ENCODE results near the gene GPC1.

Gene GPC1

DNA sequence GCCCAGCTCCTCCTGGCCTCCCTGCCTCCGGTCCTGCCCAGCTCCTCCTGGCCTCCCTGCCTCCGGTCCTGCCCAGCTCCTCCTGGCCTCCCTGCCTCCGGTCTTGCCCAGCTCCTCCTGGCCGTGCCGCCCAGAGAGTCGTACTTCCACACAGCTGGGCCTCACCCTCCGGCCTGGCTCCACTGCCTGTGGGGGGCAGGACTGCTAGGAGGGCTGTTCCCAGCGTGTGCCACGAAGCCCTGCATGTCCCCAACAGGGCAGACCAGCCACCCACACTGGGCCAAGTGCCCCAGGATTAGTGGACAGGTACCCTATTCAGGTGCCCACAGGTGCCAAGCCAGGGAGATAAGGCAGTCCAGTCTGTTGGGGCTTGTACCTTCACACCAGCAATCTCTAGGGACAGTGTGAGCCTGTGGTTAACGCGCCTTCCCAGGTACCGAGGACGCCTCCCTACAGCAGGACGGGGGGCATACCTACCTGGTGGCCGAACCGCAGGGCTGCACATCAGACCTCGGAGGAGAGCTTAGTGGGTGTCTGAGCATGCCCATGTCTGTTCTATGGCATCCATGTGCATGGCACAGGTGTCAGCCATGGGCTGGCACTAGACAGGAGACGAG, 5.3 kb downstream of the GPC1 start:
- DNase-seq: no peak

DNA sequence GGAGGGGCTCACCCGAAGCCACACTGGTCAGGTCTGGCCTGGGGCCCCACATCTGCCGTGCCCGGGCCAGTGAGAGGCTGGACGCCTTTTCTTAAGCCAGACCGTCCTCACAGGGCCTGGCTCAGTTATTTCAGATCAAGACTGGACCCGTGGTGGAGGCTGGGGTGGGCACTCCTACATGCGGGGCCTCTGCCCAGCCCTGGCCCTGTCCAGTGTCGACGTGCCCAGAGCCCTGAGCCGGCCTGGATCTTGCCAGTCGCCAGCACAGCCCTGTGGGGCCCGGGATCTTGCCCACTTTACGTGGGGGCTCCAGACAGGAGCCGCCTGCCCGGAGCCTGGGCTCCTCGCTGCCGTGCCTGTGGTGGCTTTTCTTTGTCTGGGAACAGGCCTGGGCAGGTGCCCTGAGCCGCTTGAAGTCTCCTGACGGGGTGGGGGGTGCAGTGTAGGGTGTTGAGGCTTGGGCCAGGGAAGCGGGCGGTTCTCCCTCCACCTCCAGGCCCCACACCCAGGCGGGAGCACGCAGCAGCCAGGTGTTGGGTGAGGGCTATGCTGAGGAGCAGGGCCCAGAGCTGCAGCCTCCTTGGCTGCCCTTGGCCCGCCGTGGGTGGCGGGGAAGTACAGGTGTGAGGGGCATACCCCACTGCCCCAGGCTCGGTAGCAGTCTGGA, 6.0 kb downstream of the GPC1 start:
- DNase-seq: no peak

DNA sequence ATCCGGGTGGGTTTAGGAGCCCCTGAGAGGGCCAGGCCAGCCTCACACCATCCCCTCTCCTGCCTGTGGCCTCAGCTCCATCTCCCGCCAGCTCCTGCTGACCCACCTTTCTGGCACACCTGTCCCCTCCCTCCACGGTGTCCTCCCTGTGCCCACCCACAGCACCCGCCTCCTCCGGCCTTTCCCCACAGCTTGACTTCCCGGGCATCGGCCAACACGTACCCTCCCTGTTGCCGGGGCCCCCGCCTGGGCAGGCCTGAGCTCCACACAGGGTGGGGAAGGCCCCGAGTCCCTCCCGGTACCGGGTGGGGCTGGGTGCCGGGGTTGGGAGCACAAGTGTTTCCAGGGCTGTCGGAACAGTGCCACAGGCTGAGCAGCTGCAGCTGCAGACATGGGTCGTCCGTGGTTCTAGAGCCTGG, 6.5 kb downstream of the GPC1 start:
- DNase-seq: no peak

DNA sequence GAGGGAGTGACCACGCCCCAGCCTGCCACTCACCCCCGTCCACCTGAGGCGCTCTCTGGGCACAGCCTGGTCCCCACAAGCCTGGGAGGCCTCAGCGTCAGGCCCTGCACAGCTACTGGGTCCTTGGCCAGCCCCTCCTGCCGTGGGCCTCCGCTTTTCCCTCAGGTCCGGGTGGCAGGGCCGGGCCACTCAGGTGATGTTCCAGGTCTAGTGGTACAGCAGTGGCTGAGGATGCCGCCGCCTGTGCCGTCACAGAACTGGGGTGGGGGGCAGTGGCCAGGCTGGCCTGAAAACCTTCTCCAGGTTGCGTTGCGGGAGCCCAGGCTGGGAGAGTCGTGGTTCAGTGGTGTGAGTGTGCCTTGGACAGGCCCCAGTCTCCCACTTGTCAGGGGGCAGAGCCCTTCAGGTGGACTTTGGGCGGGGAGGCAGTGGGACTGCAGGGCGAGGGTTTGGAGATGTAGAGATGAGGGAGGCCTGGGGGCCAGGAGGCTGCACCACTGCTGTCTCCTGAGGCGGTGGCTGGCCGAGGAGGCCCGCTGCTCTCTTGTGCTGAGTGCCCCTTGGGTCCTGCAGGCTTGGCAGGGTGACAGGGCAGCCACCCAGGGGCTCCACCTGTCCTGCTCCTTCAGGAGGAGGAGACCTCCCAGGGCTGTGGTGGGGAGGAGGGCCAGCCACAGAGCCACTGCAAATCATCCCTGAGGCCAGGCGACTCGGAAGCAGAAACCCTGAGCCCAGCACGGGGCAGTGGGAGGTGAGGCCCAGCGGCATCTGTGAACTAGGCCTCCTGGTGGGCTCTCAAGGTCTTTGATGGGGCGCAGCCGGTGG, 7.6 kb downstream of the GPC1 start:
- DNase-seq: no peak

DNA sequence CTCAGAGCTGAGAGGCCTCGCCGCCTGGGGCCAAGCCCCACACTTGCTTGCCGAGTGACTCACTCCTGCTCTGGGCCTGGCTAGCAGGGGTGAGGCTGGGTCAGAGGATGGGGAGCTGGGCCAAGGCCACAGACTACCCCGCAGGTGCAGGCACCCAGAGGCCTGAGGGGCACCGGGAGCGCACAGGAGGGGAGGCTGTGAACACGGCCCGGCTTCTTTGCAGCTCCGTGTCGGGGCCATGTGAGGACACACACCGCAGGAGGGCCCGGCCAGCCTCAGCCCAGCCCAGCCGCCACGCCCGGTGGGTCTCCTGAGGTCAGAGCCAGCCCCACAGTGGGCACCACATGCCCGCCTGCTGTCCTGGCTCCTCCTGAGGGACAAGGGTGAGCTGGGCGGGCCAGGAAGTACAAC, 8.4 kb downstream of the GPC1 start:
- DNase-seq: no peak

DNA sequence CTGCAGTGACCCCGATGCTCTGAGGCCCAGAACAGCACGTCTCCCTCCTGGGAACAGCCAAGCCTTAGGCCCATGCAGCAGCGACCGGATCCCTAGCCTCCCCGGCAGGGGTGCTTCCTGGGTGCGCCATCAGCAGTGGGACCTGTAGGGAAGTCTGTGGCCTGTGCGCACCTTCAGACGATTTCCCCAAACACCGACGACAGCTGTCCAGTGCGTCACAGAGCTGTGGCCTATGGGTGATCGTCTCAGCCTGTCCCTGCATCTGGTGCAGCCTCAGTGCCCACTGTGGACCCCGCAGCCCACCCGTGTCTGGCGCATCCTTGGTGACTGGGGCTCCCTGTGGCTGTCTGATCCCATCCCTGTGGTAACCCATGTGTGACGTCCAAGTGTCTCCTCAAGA, 9.0 kb downstream of the GPC1 start:
- DNase-seq: no peak

DNA sequence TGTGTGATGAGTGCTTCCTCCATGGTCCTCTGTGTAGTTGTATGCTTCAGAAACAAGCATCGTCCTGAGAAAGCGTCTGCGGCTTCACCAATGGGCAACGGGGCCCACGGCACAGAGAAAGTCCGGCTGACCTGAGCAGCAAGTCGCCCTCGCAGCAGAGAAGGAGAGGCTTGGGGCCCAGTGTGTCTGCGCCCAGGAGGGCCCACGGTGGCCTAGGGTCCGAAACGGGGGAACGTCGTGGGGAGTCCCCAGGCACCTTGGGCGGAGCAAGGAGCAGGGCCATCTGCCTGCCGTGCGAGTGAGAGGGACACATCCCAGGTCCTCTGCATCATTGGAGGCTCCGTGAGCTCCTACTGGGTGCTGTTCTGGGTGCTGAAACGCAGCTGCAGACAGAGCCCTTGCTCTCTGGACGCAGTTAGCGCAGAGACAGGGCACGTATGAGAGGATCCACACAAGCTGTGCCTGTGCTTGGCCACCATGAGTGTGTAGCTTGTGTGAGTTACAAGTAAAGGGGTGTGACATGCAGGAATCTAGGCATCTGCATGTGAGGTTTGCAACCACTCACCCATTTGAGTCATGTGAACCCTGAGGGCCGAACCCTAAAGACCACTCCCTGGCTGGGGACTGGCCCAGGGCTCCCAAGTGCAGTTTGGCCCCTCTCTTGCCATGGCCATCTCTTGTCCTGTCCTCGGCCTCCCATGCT, 10.6 kb downstream of the GPC1 start:
- no peak for DNase-seq

DNA sequence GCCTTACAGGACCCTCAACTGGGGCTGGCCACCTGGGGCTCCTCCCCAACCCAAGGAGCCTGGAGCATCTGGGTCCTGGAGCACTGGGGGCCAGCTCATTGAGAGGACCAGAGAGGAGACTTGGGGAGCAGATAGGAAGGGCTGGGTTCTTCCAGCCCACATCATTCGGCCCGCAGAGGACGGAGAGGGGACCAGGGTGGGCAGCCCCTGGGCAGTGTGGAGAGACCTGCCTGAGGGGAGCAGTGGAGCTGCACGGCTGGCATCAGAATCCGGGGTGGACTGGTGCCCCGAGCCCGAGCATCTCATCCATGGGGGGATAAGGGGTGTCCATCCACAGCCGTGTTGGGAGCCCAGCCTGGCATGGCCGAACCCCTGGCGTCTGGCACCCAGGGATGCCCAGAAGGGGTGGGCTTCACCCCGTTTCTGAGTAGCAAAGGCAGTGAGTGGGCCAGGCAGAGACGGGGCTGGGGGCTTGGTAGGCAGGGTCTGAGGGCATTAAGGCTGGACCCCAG, 11.3 kb downstream of the GPC1 start:
- no peak for DNase-seq

DNA sequence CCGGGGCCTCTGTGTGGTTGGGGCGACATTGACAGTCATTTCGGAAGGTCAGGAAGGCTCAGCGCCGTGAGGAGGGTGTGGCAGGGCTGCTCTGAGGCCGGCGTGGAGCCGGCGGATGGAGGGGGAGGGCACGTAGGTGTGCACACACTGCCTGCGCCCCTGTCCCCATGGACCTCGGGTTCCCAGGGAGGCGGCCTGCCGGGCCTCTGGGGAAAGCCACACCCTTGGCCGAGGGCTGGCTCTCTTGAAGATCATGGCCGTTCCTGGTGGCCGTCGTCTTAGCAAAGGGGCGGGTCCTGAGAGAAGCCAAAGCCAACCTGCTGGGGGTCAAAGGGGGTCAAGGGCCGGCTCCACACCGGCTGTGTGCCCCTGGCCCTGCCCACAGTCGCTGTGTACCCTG, 11.9 kb downstream of the GPC1 start:
- no peak for DNase-seq

DNA sequence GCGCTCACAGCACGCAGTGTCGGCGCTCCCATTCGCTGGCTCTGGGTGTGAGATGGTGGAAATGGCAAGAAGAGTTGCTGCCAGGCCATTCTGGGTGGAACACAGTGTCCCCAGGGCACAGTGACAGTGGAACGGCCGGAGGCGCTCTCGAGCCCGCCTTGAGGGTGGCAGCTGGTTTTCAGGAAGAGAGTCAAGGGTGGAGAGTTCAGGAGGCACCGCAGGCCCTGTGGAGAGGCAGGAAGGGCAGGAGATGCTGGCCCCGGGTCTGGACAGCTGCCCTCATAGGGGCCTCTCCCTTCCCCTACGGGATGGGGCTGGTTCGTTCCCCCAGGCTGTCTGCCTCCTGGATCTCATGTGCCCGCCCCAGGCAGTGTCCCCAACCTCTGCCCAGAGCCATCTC, 12.5 kb downstream of the GPC1 start:
- DNase-seq: no peak

DNA sequence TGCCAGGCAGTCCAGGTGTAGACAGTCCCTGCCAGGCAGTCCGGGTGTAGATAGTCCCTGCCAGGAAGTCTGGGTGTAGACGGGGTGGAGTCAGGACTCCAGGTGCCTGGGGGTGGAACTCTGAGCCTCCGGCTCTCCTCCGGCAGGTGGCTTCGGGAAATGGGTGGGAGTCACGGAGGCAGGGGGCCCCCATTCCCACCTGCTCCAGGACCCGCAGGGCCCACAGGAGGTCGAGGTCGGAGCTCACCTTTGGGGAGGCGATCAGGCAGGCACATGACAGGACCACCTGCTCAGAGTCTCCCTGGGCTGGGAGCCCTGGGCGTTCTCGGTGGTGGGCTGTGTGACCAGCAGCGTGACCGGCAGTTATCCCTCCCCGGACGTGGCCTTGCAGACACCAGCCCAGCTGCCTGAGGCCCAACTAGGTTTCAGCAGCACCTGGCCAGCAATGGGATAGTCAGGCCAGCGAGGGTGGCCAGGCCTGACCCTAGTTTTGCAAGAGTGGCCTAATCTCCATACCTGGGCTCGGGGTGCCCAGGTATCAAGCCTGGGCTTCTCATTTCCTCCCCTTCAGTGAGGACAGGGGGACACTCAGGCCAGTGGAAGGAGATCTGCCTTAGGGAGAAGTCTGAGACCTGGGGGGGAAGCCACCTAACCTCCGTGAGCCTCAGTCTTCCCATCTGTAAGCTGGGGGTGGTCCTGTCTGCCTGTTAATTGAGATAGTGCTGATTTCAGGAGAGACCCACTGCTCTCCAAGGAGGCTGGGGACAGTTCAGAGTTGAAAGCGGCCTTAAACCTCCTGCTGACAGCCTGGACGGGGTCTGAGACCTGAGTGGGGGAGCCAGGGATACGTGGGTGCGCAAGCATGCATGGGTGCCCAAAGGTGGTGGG, 13.2 kb downstream of the GPC1 start:
- no peak for DNase-seq

DNA sequence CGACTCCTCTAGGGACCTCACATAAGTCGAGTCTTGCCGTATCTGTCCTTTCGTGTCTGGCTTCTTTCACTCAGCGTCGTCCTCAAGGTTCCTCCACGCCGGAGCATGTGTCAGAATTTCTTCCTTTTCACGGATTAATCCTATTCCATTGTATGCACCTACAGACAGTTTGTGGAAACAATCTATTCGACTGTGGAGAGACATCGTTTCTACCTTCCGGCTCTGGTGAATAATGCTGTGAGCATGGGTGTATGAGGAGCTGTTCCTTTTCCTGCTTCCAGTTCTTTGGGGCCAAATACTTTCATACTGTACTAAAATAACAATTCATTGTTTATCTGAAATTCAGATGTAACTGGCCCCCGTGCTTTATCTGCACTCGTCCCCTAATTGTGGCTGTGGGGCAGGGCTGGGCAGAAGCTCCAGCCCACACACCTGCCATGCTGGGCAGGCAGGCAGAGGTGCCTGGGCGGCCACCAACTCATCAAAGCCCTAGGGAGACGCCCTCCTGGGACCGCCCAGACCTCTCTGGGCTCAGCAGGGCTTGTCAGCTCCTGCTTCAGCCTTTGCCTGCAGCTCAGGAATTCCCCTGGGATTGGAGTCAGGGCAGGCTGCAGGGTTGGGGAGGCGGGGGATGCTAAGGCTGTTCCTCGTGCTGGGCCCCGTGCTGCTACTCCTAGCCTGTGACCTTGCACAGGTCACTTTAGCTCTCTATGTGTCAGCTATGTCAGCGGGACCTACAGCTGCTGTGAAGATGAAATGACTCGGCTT, 14.5 kb downstream of the GPC1 start:
- DNase-seq: no peak

DNA sequence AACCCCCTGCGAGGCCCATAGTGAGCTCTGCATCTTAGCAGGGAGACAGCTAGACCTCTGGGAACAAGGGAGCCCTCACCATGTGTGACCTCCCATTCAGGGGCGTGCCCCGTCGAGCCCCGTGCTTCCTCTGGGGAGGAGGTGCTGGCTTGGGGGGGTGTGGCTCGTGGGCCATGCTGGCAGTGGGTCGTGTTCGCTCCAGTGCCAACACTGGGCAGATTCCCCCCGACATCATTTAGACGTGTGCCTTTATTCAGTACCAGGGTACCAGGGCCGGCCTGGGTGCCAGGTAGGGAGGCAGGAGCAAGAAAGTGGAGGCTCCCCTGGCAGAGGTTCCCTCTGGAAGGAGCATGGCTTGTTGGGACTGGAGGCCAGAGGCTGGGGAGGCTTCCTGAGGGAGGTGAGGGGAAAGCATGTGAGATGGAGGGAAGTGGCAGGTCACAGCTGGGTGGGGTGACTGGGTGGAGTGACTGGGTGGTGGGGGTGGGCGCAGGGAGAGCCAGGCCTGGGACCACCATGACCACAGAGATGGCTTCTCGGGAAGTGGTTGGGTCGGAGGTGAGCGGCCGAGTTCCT, 15.2 kb downstream of the GPC1 start:
- DNase-seq: no peak

DNA sequence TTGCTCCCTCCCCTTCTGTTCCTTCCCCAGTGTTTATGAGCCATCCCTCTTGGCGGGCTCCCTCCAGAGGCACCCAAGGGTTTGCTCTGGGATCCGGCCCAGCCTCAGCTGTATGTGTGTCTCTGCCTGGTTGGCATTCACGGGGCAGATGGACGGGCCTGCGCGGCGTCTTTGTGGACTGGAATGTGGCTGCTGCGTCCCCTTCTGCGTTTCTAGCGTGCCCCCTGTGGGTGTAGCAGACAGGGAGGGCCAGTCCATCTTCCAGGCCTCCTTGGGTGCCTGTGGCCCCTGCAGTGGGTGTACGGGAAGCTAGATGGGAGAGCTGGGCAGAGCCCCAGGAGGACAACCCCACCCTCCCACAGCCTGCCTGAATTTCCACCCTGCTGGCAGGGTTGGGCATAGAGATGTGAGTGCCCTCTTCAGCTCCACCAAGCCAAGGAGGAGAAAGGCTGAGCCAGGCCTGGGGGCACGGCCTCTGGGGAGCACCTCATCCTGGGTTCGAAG, 15.7 kb downstream of the GPC1 start:
- peak in 12 of 51 donors; percentile 13 to 58 (median 36) for DNase-seq

DNA sequence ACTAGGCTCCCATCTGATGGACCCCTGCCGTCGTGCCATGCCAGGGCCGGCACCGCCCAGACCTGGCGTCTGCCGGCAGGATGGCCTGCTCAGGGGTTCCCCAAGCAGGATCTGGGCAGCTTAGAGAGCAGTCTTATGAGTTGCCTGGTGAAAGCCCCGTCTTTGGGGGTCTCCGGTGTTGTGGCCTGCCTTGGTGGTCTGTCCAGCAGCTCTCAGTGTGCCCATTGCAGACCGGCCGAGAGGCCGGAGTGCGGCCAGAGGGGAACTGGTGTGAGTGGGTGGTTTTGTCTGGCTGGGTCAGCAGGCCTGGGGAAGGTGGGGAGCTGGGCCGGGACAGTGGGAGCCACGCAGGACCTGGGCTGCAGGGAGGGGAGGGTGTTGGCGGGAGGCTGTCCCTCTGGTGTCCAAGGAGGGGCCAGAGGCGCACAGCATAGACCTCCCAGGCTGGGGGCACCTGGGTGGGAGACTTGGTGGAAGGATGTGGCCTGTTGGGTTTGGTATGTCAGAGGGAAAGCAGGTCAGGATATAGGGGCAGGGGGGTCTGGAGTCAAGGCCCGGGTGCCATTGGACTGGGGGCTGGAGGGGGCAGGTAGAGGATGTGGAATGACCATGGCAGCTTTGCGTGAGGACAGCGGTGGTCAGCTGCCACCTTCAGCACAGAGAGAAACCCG, 16.5 kb downstream of the GPC1 start:
- no peak for DNase-seq

DNA sequence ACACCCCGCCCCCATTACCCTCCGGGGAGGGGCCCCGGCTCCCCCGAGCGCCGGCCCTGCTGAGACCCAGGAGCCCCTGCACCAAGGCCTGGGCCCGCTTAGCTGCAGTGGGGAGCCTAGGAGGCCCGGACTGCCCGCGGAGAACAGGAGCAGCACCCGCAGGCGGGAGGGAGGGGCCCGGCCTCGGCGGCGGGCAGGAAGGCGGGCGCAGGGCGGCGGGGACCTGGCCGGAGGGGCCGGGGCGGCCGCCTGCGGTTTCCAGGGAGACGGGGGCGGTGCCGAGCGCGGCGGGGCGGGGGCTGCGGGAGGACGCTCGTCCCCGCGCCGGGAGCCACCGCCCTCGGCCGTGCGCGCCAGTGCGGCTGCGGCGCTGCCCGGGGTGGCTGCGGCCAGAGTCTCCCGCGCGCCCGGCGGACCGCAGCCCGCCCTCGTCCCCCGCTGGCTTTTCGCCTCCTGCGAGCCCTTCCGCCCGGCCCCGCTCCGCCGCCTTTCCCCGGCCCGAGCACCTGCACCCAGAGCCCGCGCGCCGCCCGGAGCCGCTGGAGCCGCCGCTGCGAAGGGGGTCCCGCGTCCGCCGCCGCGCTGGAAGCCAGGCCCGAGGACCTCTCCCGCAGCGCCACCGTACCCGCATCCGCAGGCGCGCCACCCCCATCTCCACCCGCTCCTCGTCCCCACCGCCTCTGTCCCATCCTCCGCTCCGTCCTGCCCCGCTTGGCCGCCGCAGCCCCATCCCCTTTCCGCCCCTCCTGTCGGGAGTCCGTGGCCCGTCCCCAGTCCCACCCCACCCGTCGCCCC, 17.2 kb downstream of the GPC1 start:
- peak in 37 of 51 donors; percentile 21 to 86 (median 66) for DNase-seq

DNA sequence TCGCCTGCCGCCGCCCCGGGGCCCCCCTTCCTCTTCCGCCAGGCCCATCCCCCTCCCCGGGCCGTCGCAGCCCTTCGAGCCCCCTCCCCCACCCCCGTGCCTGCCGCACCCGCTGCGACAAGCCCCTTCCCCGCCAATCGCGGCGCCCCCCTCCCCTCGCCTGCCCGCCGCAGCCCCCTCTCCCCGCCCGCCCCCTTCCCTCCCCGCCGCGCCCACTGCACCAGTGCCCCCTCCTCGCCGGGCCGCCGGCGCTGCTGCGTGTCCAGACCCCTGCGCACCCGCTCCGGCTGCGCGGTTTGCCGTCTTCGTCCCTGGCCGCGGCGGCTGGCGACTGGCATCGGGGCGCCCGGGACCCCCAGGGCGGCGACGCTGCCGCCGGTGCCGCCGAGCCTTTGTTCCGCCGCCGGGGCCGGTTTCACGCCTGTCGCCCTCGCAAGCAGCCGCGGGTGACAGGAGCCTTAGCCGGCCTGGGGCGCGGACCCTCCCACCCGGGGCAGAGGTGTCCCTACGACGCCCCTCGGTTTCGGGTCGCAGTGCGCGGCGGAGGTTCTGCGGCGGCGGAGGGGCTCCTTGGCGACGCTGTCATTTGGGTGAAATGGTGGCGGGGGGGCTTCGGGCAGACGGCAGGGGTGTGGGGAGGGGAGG, 18.1 kb downstream of the GPC1 start:
- no peak for DNase-seq

Measured in hypothalamus (tissue), 51 donors.